ENCODE results near the gene PCNT. TPM values are rescaled to one million over a fixed set of nuclear protein-coding genes. Genes with fewer than 3 reads are reported as not detected.

Gene PCNT
- total RNA-seq, 2 experiments from 2014 or later, result 54.4 to 55.5 TPM

GRCh38 chr21:46326110-46326703 lies 2.3 kb downstream of the PCNT start:
- ATAC-seq (ENCODE audit: poor library complexity) (no peak), DNase-seq (no peak)
- no peak overlapping the region for H3K27ac ChIP-seq (ENCODE audit: low read depth in 1 of 2, low read length in 2 of 2)
- no peaks in the 10 kb centered on the region for H3K27me3 ChIP-seq (ENCODE audit: control insufficient read depth in 1 of 2, insufficient read depth in 2 of 2, low read length in 2 of 2)
- peak overlapping the region; percentile 84 for H3K27ac Mint-ChIP-seq
- peaks cover 28% of the 10 kb centered on the region for H3K4me1 ChIP-seq (ENCODE audit: insufficient read depth, low read length)
- peaks cover 23% of the 10 kb centered on the region for H3K36me3 ChIP-seq (ENCODE audit: insufficient read depth, low read length)
- H3K4me3 Mint-ChIP-seq, result peak overlapping the region; percentile 60
- H3K36me3 Mint-ChIP-seq (ENCODE audit: low read depth), result peaks cover 54% of the 10 kb centered on the region
- POLR2A ChIA-PET, result interaction anchor here (0.9 to 1.2 kb wide), 2 partner anchors 133 to 183 kb away, joined by 3 to 4 read pairs; no protein-coding TSS in a partner anchor
- no peak for TF ChIP-seq CTCF (IDR thresholded peaks at IDR 0.05)
- no peaks in the 10 kb centered on the region for H3K9me3 Mint-ChIP-seq
- peaks cover 30% of the 10 kb centered on the region for H3K4me1 Mint-ChIP-seq (ENCODE audit: low read depth)
- no peak overlapping the region for H3K4me3 ChIP-seq (ENCODE audit: low read length)
- no peaks in the 10 kb centered on the region for H3K27me3 Mint-ChIP-seq
- CTCF ChIA-PET, result interaction anchor here (1.5 kb wide), 1 partner anchor 41 kb away, joined by 6 read pairs; the partner anchor contains the start of genes MCM3AP and YBEY
- intact Hi-C loops (cut with DNase I, micrococcal nuclease), result loop anchor here in 1 of 2 experiments (5.0 to 10.0 kb wide), 2 partner anchors 139 to 1041 kb away; partner anchors contain the start of gene POFUT2
- H3K9me3 ChIP-seq (ENCODE audit: control insufficient read depth in 1 of 2, insufficient read depth in 1 of 2, low read length in 2 of 2), result no peaks in the 10 kb centered on the region

- Mint-ChIP-seq H3K27ac (no peak overlapping the region), H3K4me1 (ENCODE audit: low read depth) (peaks cover 21% of the 10 kb centered on the region), H3K27me3 (no peaks in the 10 kb centered on the region), H3K9me3 (no peaks in the 10 kb centered on the region), H3K4me3 (no peak overlapping the region), H3K36me3 (ENCODE audit: low read depth) (peaks cover 68% of the 10 kb centered on the region)
- H3K9me3 ChIP-seq (ENCODE audit: control insufficient read depth in 1 of 2, insufficient read depth in 1 of 2, low read length in 2 of 2), result no peaks in the 10 kb centered on the region
- ATAC-seq (ENCODE audit: poor library complexity) (no peak), DNase-seq (no peak)
- H3K36me3 ChIP-seq (ENCODE audit: insufficient read depth, low read length), result peaks cover 28% of the 10 kb centered on the region
- ChIA-PET CTCF (no interaction called here), POLR2A (no interaction called here)
- intact Hi-C loops (cut with DNase I, micrococcal nuclease), result loop anchor here in 1 of 2 experiments (5.0 to 10.0 kb wide), 2 partner anchors 140 to 1043 kb away; partner anchors contain the start of gene POFUT2
- no peak for TF ChIP-seq CTCF (IDR thresholded peaks at IDR 0.05)
- H3K4me3 ChIP-seq (ENCODE audit: low read length), result no peak overlapping the region
- H3K4me1 ChIP-seq (ENCODE audit: insufficient read depth, low read length), result peaks cover 16% of the 10 kb centered on the region
- no peaks in the 10 kb centered on the region for H3K27me3 ChIP-seq (ENCODE audit: control insufficient read depth in 1 of 2, insufficient read depth in 2 of 2, low read length in 2 of 2)
- H3K27ac ChIP-seq (ENCODE audit: low read depth in 1 of 2, low read length in 2 of 2), result no peak overlapping the region
These were observed 3.8 kb downstream of the PCNT start for GRCh38 chr21:46327711-46328110.

GRCh38 chr21:46328151-46328550 lies 4.2 kb downstream of the PCNT start:
- POLR2A ChIA-PET, result no interaction called here
- no peak for TF ChIP-seq CTCF (IDR thresholded peaks at IDR 0.05)
- Mint-ChIP-seq H3K27me3 (no peaks in the 10 kb centered on the region), H3K27ac (no peak overlapping the region), H3K4me3 (peak overlapping the region; percentile 38), H3K9me3 (no peaks in the 10 kb centered on the region), H3K36me3 (ENCODE audit: low read depth) (peaks cover 69% of the 10 kb centered on the region), H3K4me1 (ENCODE audit: low read depth) (peaks cover 16% of the 10 kb centered on the region)
- intact Hi-C loops (cut with DNase I, micrococcal nuclease), result loop anchor here in 1 of 2 experiments (5.0 to 10.0 kb wide), 2 partner anchors 141 to 1043 kb away; partner anchors contain the start of gene POFUT2
- no peak overlapping the region for H3K4me3 ChIP-seq (ENCODE audit: low read length)
- H3K4me1 ChIP-seq (ENCODE audit: insufficient read depth, low read length), result peaks cover 11% of the 10 kb centered on the region
- ATAC-seq (ENCODE audit: poor library complexity) (no peak), DNase-seq (no peak)
- CTCF ChIA-PET, result no interaction called here
- H3K9me3 ChIP-seq (ENCODE audit: control insufficient read depth in 1 of 2, insufficient read depth in 1 of 2, low read length in 2 of 2), result no peaks in the 10 kb centered on the region
- peaks cover 28% of the 10 kb centered on the region for H3K36me3 ChIP-seq (ENCODE audit: insufficient read depth, low read length)
- no peaks in the 10 kb centered on the region for H3K27me3 ChIP-seq (ENCODE audit: control insufficient read depth in 1 of 2, insufficient read depth in 2 of 2, low read length in 2 of 2)
- no peak overlapping the region for H3K27ac ChIP-seq (ENCODE audit: low read depth in 1 of 2, low read length in 2 of 2)
